ES-I3 (cell line): ENCODE results near the gene SLC7A14.

Source experiments
- H3K36me3 ChIP-seq: 2 replicates; pipeline ENCODE4 v1.6.1; 2013; ENCODE audit warnings: mild to moderate bottlenecking, low read length, control low read depth, moderate library complexity; ENCODE audit not compliant: insufficient read depth
- H3K4me1 ChIP-seq: 2 replicates; pipeline ENCODE4 v1.6.1; 2013; ENCODE audit warnings: mild to moderate bottlenecking, control low read depth, low read length; ENCODE audit not compliant: insufficient read depth
- H3K9ac ChIP-seq: 2 replicates; pipeline ENCODE4 v1.6.1; 2013; ENCODE audit warnings: low read depth, mild to moderate bottlenecking, low read length, moderate library complexity
- H3K9me3 ChIP-seq: 2 replicates; pipeline ENCODE4 v1.6.1; 2013; ENCODE audit warnings: mild to moderate bottlenecking, low read length, moderate library complexity; ENCODE audit not compliant: control insufficient read depth, insufficient read depth

SLC7A14 gene

GRCh38 chr3:170536712-170537111 is 49.2 kb downstream of the SLC7A14 start:
- Histone ChIP-seq H3K36me3 (no peaks in the 10 kb centered on the region), H3K9ac (no peak overlapping the region), H3K4me1 (no peaks in the 10 kb centered on the region), H3K9me3 (no peaks in the 10 kb centered on the region)

- Histone ChIP-seq H3K9me3 (no peaks in the 10 kb centered on the region), H3K4me1 (no peaks in the 10 kb centered on the region), H3K36me3 (no peaks in the 10 kb centered on the region), H3K9ac (no peak overlapping the region)
These were observed 51.6 kb downstream of the SLC7A14 start for GRCh38 chr3:170534227-170534626.

GRCh38 chr3:170532573-170532972 is 53.3 kb downstream of the SLC7A14 start:
- Histone ChIP-seq H3K36me3 (no peaks in the 10 kb centered on the region), H3K4me1 (peaks cover 7% of the 10 kb centered on the region; the same call in 1 of the 2 replicates), H3K9ac (no peak overlapping the region), H3K9me3 (no peaks in the 10 kb centered on the region)

GRCh38 chr3:170531657-170532335 is 54.1 kb downstream of the SLC7A14 start:
- Histone ChIP-seq H3K36me3 (no peaks in the 10 kb centered on the region), H3K4me1 (peaks cover 7% of the 10 kb centered on the region; the same call in 1 of the 2 replicates), H3K9ac (no peak overlapping the region), H3K9me3 (no peaks in the 10 kb centered on the region)

GRCh38 chr3:170531054-170531453 is 54.8 kb downstream of the SLC7A14 start:
- Histone ChIP-seq H3K9ac (no peak overlapping the region), H3K4me1 (peaks cover 7% of the 10 kb centered on the region; the same call in 1 of the 2 replicates), H3K36me3 (no peaks in the 10 kb centered on the region), H3K9me3 (no peaks in the 10 kb centered on the region)

- no peaks in the 10 kb centered on the region for H3K9me3 ChIP-seq
- no peaks in the 10 kb centered on the region for H3K36me3 ChIP-seq
- H3K9ac ChIP-seq = no peak overlapping the region
- peaks cover 7% of the 10 kb centered on the region; the same call in 1 of the 2 replicates for H3K4me1 ChIP-seq
These were observed 56.0 kb downstream of the SLC7A14 start for GRCh38 chr3:170529912-170530311.

GRCh38 chr3:170529346-170529745 is 56.5 kb downstream of the SLC7A14 start:
- Histone ChIP-seq H3K9me3 (no peaks in the 10 kb centered on the region), H3K9ac (no peak overlapping the region), H3K4me1 (peaks cover 7% of the 10 kb centered on the region; the same call in 1 of the 2 replicates), H3K36me3 (no peaks in the 10 kb centered on the region)

GRCh38 chr3:170528726-170529125 is 57.1 kb downstream of the SLC7A14 start:
- Histone ChIP-seq H3K9me3 (no peaks in the 10 kb centered on the region; the same call in 1 of the 2 replicates), H3K9ac (no peak overlapping the region), H3K4me1 (peaks cover 7% of the 10 kb centered on the region; the same call in 1 of the 2 replicates), H3K36me3 (no peaks in the 10 kb centered on the region)

- no peaks in the 10 kb centered on the region for H3K36me3 ChIP-seq
- H3K9ac ChIP-seq = no peak overlapping the region
- peaks cover 7% of the 10 kb centered on the region; the same call in 1 of the 2 replicates for H3K4me1 ChIP-seq
- no peaks in the 10 kb centered on the region; the same call in 1 of the 2 replicates for H3K9me3 ChIP-seq
These were observed 61.8 kb downstream of the SLC7A14 start for GRCh38 chr3:170524073-170524472.

- Histone ChIP-seq H3K4me1 (no peaks in the 10 kb centered on the region), H3K9ac (no peak overlapping the region), H3K36me3 (no peaks in the 10 kb centered on the region), H3K9me3 (no peaks in the 10 kb centered on the region; the same call in 1 of the 2 replicates)
These were observed 62.6 kb downstream of the SLC7A14 start for GRCh38 chr3:170523248-170523647.

GRCh38 chr3:170522201-170522600 is 63.7 kb downstream of the SLC7A14 start:
- no peaks in the 10 kb centered on the region for H3K36me3 ChIP-seq
- H3K9me3 ChIP-seq = no peaks in the 10 kb centered on the region; the same call in 1 of the 2 replicates
- peaks cover 6% of the 10 kb centered on the region for H3K4me1 ChIP-seq
- no peak overlapping the region for H3K9ac ChIP-seq

GRCh38 chr3:170520996-170521395 is 64.9 kb downstream of the SLC7A14 start:
- no peaks in the 10 kb centered on the region; the same call in 1 of the 2 replicates for H3K9me3 ChIP-seq

GRCh38 chr3:170517242-170517945 is 68.5 kb downstream of the SLC7A14 start:
- Histone ChIP-seq H3K4me1 (peaks cover 8% of the 10 kb centered on the region), H3K9ac (no peak overlapping the region), H3K36me3 (no peaks in the 10 kb centered on the region), H3K9me3 (no peaks in the 10 kb centered on the region)

More at GRCh38 chr3:170520996-170521395, 64.9 kb downstream of the SLC7A14 start:
- Histone ChIP-seq H3K36me3 (no peaks in the 10 kb centered on the region), H3K4me1 (peaks cover 8% of the 10 kb centered on the region), H3K9ac (no peak overlapping the region)

- no peaks in the 10 kb centered on the region for H3K36me3 ChIP-seq
- no peaks in the 10 kb centered on the region for H3K9me3 ChIP-seq
- H3K9ac ChIP-seq = no peak overlapping the region
- peaks cover 8% of the 10 kb centered on the region for H3K4me1 ChIP-seq
These were observed 72.2 kb downstream of the SLC7A14 start for GRCh38 chr3:170513642-170514041.

GRCh38 chr3:170511371-170511770 is 74.5 kb downstream of the SLC7A14 start:
- Histone ChIP-seq H3K36me3 (no peaks in the 10 kb centered on the region), H3K9me3 (no peaks in the 10 kb centered on the region), H3K4me1 (peaks cover 10% of the 10 kb centered on the region), H3K9ac (no peak overlapping the region)
